Ovary (tissue), 9 donors: ENCODE measurements around the gene SKIL. TPM values are rescaled to one million over a fixed set of nuclear protein-coding genes. Genes with fewer than 3 reads are reported as not detected.

ENCODE experiments used
- DNase-seq, 5 donors: peaks; one replicate each; pipeline ENCODE4 v3.0.0-alpha.2; 2019 to 2020
- H3K27ac ChIP-seq, 2 donors: fragments of 200-600 bp; one replicate each; pipeline versions ENCODE4 v1.5.1 to v1.8.0; 2019 to 2022
- H3K27me3 ChIP-seq: fragments of 200-600 bp; one replicate; pipeline ENCODE4 v1.8.0; 2022
- H3K36me3 ChIP-seq: fragments of 200-600 bp; sonication (generic); one replicate; pipeline ENCODE4 v1.5.1; 2019
- H3K4me1 ChIP-seq: one replicate; pipeline ENCODE4 v1.8.1; 2013; ENCODE audit warnings: mild to moderate bottlenecking, moderate library complexity; ENCODE audit not compliant: insufficient read depth
- H3K4me3 ChIP-seq: fragments of 200-600 bp; sonication (generic); one replicate; pipeline ENCODE4 v1.5.1; 2017
- H3K9me3 ChIP-seq, 2 donors: fragments of 200-600 bp in 1 of 2; sonication (generic) in 1 of 2; one replicate each; pipeline versions ENCODE4 v1.5.1 to v1.8.1; 2013 to 2019; ENCODE audit warnings: mild to moderate bottlenecking in 1 of 2, moderate library complexity in 1 of 2
- CTCF ChIP-seq, 3 donors: fragments of 450-650 bp in 2 of 3; fragments of 200-600 bp in 1 of 3; IDR thresholded peaks; one replicate each; pipeline versions ENCODE4 v1.5.1 to v1.8.0; 2016 to 2022; ENCODE audit warnings: antibody characterized with exemption in 3 of 3, mild to moderate bottlenecking in 1 of 3
- EP300 ChIP-seq: sonication (generic); formaldehyde crosslinking; IDR thresholded peaks from one replicate; pipeline ENCODE4 v1.6.1; 2017; ENCODE audit warnings: antibody characterized with exemption
- POLR2A ChIP-seq: fragments of 450-650 bp; IDR thresholded peaks from one replicate; pipeline ENCODE4 v1.6.1; 2017; ENCODE audit warnings: antibody characterized with exemption, mild to moderate bottlenecking, moderate library complexity
- WGBS, 3 donors: extraction: QIAGEN DNeasy Blood & Tissue Kit in 1 of 3; methylation state at CpG; one replicate each; pipeline versions ENCODE4 v1.1.5 to v1.1.7; 2013 to 2017; 5-methylcytosine and 5-hydroxymethylcytosine counted together
- intact Hi-C, 4 donors: fragments of 100-400 bp; cut with DNase I; formaldehyde crosslinking; loops; one replicate each; pipeline versions ENCODE4 v1.11.0 to v1.15.1; 2022 to 2023
- polyA plus RNA-seq, 2 donors: library from polyadenylated mRNA; stranded (reverse); fragments of 200-250 nt in 1 of 2; fragments of 350-450 nt in 1 of 2; fragmentation: Illumina TruSeq in 1 of 2; extraction: RNeasy Lipid Tissue Mini Kit (QIAGEN cat#74804) in 1 of 2; gene quantifications; one replicate each; pipeline ENCODE4 v1.2.3, GENCODE V29; 2013 to 2014
- total RNA-seq, 7 donors: library from RNA; depleted of rRNA in 2 of 7; stranded (reverse); fragments of >200 nt in 2 of 7; fragmentation: NEBNext Ultra II Directional in 3 of 7; extraction: Animal tissue kit (Norgen Biotek cat#: 25700) in 3 of 7; gene quantifications; one replicate each; pipeline versions ENCODE4 v1.1.0 to v1.2.4, GENCODE V29; 2016 to 2023
- donor health status: DM: no; HTN: no; CAD: no; lungs with moderate emphysema.
- donor health status: DM: no; HTN: no; CAD: no.
- donor health status: Bipolar disorder and iron deficiency.
- donor health status: DM: yes; HTN: yes; CAD: no.
- donor health status: DM: no; HTN: no; CAD: no.
- donor health status: DM: yes; HTN: yes; CAD: no.

Gene SKIL
- total and polyA plus RNA-seq, 9 donors = 8.2 to 57.8 (median 47.4) TPM

GRCh38 chr3:170425491-170426239 lies 68.2 kb downstream of the SKIL start:
- Histone ChIP-seq H3K27ac (peak overlapping the region in 1 of 2 donors; percentile 22), H3K9me3 (no peaks in the 10 kb centered on the region), H3K36me3 (no peaks in the 10 kb centered on the region), H3K4me1 (peaks cover 23% of the 10 kb centered on the region), H3K4me3 (no peak overlapping the region), H3K27me3 (no peaks in the 10 kb centered on the region)
- DNase-seq = no peak
- intact Hi-C loops = loop anchor here in 1 of 4 donors (10.0 kb wide), 1 partner anchor 49 kb away; no protein-coding TSS in a partner anchor
- no peak for TF ChIP-seq EP300
- no peak for TF ChIP-seq POLR2A
- TF ChIP-seq CTCF (IDR thresholded peaks at IDR 0.05) = no peak
- 55 to 67% (median 58%) methylated on average over 11 of the region's 11 CpGs for WGBS, 3 donors

DNA sequence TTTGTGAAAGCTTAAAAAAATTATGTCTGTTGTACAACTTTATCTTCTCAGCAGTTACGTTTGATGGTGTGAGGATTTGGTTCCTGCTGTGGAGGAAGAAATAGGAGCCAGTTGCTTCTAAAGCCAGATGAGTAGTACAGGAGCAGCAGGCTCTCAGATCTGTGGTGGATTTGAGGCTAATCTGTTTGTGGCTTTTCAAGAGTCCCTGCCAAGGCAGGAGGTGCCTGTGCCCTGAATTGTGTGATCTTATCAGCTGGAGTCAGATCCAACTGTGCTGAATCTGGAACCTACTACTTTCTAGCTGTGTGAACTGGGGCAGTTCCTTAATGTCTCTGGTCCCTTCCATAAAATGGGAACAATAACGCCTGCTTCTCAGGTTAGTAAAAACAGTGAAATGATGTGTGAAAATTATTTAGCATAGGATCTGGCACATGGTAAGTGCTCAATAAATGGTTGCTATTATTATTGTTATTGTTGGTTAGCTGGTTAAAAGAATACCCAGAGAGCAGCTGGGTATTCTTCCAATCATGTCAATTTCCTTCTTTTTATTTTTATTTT lies 68.8 kb downstream of the SKIL start:
- Histone ChIP-seq H3K36me3 (no peaks in the 10 kb centered on the region), H3K4me1 (peaks cover 23% of the 10 kb centered on the region), H3K27me3 (no peaks in the 10 kb centered on the region), H3K27ac (peak overlapping the region in 1 of 2 donors; percentile 22), H3K9me3 (no peaks in the 10 kb centered on the region), H3K4me3 (no peak overlapping the region)
- no peak for TF ChIP-seq CTCF (IDR thresholded peaks at IDR 0.05)
- TF ChIP-seq POLR2A = no peak
- no peak for TF ChIP-seq EP300
- no peak for DNase-seq
- 58 to 74% (median 60%) methylated on average over 2 of the region's 2 CpGs for WGBS, 3 donors
- intact Hi-C loops = loop anchor here in 1 of 4 donors (10.0 kb wide), 1 partner anchor 48 kb away; no protein-coding TSS in a partner anchor

GRCh38 chr3:170428095-170428494 lies 70.6 kb downstream of the SKIL start:
- Histone ChIP-seq H3K4me1 (peaks cover 15% of the 10 kb centered on the region), H3K36me3 (no peaks in the 10 kb centered on the region), H3K27me3 (no peaks in the 10 kb centered on the region), H3K4me3 (no peak overlapping the region), H3K27ac (no peak overlapping the region), H3K9me3 (no peaks in the 10 kb centered on the region)
- DNase-seq = no peak
- TF ChIP-seq POLR2A (no peak), CTCF (IDR thresholded peaks at IDR 0.05) (no peak), EP300 (no peak)
- intact Hi-C loops = loop anchor here in 1 of 4 donors (10.0 kb wide), 1 partner anchor 47 kb away; no protein-coding TSS in a partner anchor
- 54 to 73% (median 65%) methylated on average over 2 of the region's 2 CpGs for WGBS, 3 donors

DNA sequence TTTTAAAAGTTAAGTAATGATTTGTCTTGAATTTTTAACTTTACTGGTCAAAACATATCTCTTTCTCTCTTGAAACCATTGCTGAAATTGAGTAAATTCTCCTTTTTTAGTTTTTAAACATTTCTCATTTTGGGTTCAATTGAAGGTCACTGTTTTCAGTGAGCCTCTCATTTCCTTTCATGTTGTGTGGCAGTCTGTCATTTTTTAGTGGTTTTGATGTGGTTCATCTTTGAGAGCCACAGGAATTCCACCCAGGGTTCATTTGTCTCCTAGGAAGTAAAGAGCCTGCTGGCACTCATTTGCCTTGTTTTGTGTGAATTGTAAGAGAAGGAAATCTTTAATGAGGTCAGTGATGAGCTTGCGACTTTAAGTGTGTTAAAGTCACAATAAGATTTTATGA lies 71.5 kb downstream of the SKIL start:
- H3K36me3 ChIP-seq = no peaks in the 10 kb centered on the region
- no peaks in the 10 kb centered on the region for H3K27me3 ChIP-seq
- 52 to 74% (median 55%) methylated on average over 1 of the region's 1 CpG for WGBS, 3 donors
- intact Hi-C loops = loop anchor here in 1 of 4 donors (10.0 kb wide), 1 partner anchor 46 kb away; no protein-coding TSS in a partner anchor
- no peak for DNase-seq
- peak overlapping the region in 1 of 2 donors; percentile 58 for H3K27ac ChIP-seq
- H3K9me3 ChIP-seq = no peaks in the 10 kb centered on the region
- H3K4me3 ChIP-seq = no peak overlapping the region
- H3K4me1 ChIP-seq = peaks cover 14% of the 10 kb centered on the region
- no peak for TF ChIP-seq EP300
- no peak for TF ChIP-seq POLR2A
- TF ChIP-seq CTCF (IDR thresholded peaks at IDR 0.05) = no peak
